ENCODE data around the gene STX17.

Gene STX17

GRCh38 chr9:99962680-99963261, 56.3 kb downstream of the STX17 start:
- DNase-seq (ENCODE audit: low read depth) = no peak
- no peak overlapping the region for H3K4me3 ChIP-seq (ENCODE audit: low read depth, low read length)
- no peak for TF ChIP-seq MAX (IDR thresholded peaks at IDR 0.05; ENCODE audit: low read depth, low read length)
- no peak for TF ChIP-seq POLR2A (IDR thresholded peaks at IDR 0.05; ENCODE audit: extremely low read depth, insufficient read length)
- TF ChIP-seq CTCF (IDR thresholded peaks at IDR 0.05; ENCODE audit: low read depth, low read length) = no peak
- TF ChIP-seq MYC (IDR thresholded peaks at IDR 0.05; ENCODE audit: low read depth, low read length) = no peak

- H3K4me3 ChIP-seq (ENCODE audit: low read depth, low read length) = no peak overlapping the region
- no peak for TF ChIP-seq CTCF (IDR thresholded peaks at IDR 0.05; ENCODE audit: low read depth, low read length)
- TF ChIP-seq MAX (IDR thresholded peaks at IDR 0.05; ENCODE audit: low read depth, low read length) = no peak
- TF ChIP-seq MYC (IDR thresholded peaks at IDR 0.05; ENCODE audit: low read depth, low read length) = no peak
- no peak for TF ChIP-seq POLR2A (IDR thresholded peaks at IDR 0.05; ENCODE audit: extremely low read depth, insufficient read length)
- DNase-seq (ENCODE audit: low read depth) = no peak
These were observed 57.9 kb downstream of the STX17 start for GRCh38 chr9:99964336-99964735.

GRCh38 chr9:99966001-99966400, 59.5 kb downstream of the STX17 start:
- DNase-seq (ENCODE audit: low read depth) = no peak
- TF ChIP-seq CTCF (IDR thresholded peaks at IDR 0.05; ENCODE audit: low read depth, low read length) = no peak
- H3K4me3 ChIP-seq (ENCODE audit: low read depth, low read length) = no peak overlapping the region

GRCh38 chr9:99966716-99967115, 60.3 kb downstream of the STX17 start:
- no peak for TF ChIP-seq MYC (IDR thresholded peaks at IDR 0.05; ENCODE audit: low read depth, low read length)
- no peak for TF ChIP-seq POLR2A (IDR thresholded peaks at IDR 0.05; ENCODE audit: extremely low read depth, insufficient read length)
- no peak for TF ChIP-seq MAX (IDR thresholded peaks at IDR 0.05; ENCODE audit: low read depth, low read length)
- no peak overlapping the region for H3K4me3 ChIP-seq (ENCODE audit: low read depth, low read length)
- no peak for DNase-seq (ENCODE audit: low read depth)

GRCh38 chr9:99967457-99967856, 61.0 kb downstream of the STX17 start:
- DNase-seq (ENCODE audit: low read depth) = no peak
- TF ChIP-seq MYC (IDR thresholded peaks at IDR 0.05; ENCODE audit: low read depth, low read length) (no peak), CTCF (IDR thresholded peaks at IDR 0.05; ENCODE audit: low read depth, low read length) (no peak), MAX (IDR thresholded peaks at IDR 0.05; ENCODE audit: low read depth, low read length) (no peak), POLR2A (IDR thresholded peaks at IDR 0.05; ENCODE audit: extremely low read depth, insufficient read length) (no peak)
- H3K4me3 ChIP-seq (ENCODE audit: low read depth, low read length) = no peak overlapping the region

GRCh38 chr9:99970481-99970880, 64.0 kb downstream of the STX17 start:
- no peak for TF ChIP-seq MYC (IDR thresholded peaks at IDR 0.05; ENCODE audit: low read depth, low read length)
- no peak for TF ChIP-seq MAX (IDR thresholded peaks at IDR 0.05; ENCODE audit: low read depth, low read length)
- TF ChIP-seq CTCF (IDR thresholded peaks at IDR 0.05; ENCODE audit: low read depth, low read length) = no peak
- TF ChIP-seq POLR2A (IDR thresholded peaks at IDR 0.05; ENCODE audit: extremely low read depth, insufficient read length) = no peak
- H3K4me3 ChIP-seq (ENCODE audit: low read depth, low read length) = no peak overlapping the region

More at GRCh38 chr9:99970481-99970880, 64.0 kb downstream of the STX17 start:
- DNase-seq (ENCODE audit: low read depth) = no peak

All from NB4 (cell line).